K562 (cell line): Measurements from ENCODE around the gene CNIH3. TPM values are rescaled to one million over a fixed set of nuclear protein-coding genes. Genes with fewer than 3 reads are reported as not detected.

Experiments
- ATAC-seq: fragments of 200-7000 bp; cut with Tn5 transposase; 3 replicates; pipeline ENCODE4 v1.9.1; 2020; ENCODE audit warnings: moderate library complexity
- BruUV-seq: library from RNA; stranded (reverse); fragments of 400-500 nt; replicated peaks from 2 replicates; lab custom pipeline; 2021; lab: Mats Ljungman, UMichigan
- CTCF ChIA-PET: fragments of 300-600 bp; formaldehyde crosslinking; extraction: SDS; loops from one replicate; lab custom pipeline; 2021; ENCODE audit warnings: low intra/inter-chr PET ratio; lab: Yijun Ruan, JAX
- POLR2A ChIA-PET: fragments of 300-600, 350-650 bp; sonication (Branson Sonifier 250); formaldehyde crosslinking; extraction: SDS; loops from one replicate; lab custom pipeline; 2021; ENCODE audit warnings: antibody characterized with exemption, inconsistent platforms; lab: Yijun Ruan, JAX
- DNase-seq, 4 experiments: peaks; one replicate each; pipeline versions ENCODE4 v3.0.0 to v3.0.0-alpha.2; 2011 to 2018; ENCODE audit warnings: low spot score in 3 of 4, mixed read lengths in 3 of 4; ENCODE audit errors: extremely low read depth in 1 of 4
- FAIRE-seq: peaks from 2 replicates; lab custom pipeline; 2011; peaks lifted over from hg19 to GRCh38; lab: Jason Lieb, UNC
- H2AFZ ChIP-seq: 2 replicates; pipeline ENCODE4 v1.6.0; 2011; ENCODE audit warnings: low read depth, low read length, control low read depth, inconsistent platforms
- H3K27ac ChIP-seq: fragments of 200-600 bp; 3 replicates; pipeline ENCODE4 v1.8.0; 2011; ENCODE audit warnings: low read depth, mild to moderate bottlenecking, control low read depth, inconsistent platforms, low read length, moderate library complexity, mixed read lengths; ENCODE audit errors: extremely low read depth
- H3K27me3 ChIP-seq, 2 experiments: fragments of 300-600 bp in 1 of 2; 2 replicates in 1 of 2; 3 replicates in 1 of 2; pipeline versions ENCODE4 v1.6.0 to v1.8.0; 2011; ENCODE audit warnings: inconsistent platforms in 2 of 2, low read length in 2 of 2, mild to moderate bottlenecking in 1 of 2, mixed read lengths in 1 of 2, moderate library complexity in 1 of 2; ENCODE audit not compliant: control insufficient read depth in 2 of 2, insufficient read depth in 2 of 2
- H3K36me3 ChIP-seq: fragments of 300-600 bp; 3 replicates; pipeline ENCODE4 v1.8.0; 2011; ENCODE audit warnings: mild to moderate bottlenecking, low read length, inconsistent platforms; ENCODE audit not compliant: control insufficient read depth, insufficient read depth
- H3K4me1 ChIP-seq, 2 experiments: fragments of 200-600 bp in 1 of 2; replicated peaks in 1 of 2; 2 replicates in 1 of 2; 3 replicates in 1 of 2; pipeline versions ENCODE4 v1.5.1 to v1.8.0; 2011; ENCODE audit warnings: inconsistent platforms in 2 of 2, low read length in 2 of 2, mild to moderate bottlenecking in 1 of 2, mixed read lengths in 1 of 2, moderate library complexity in 1 of 2; ENCODE audit not compliant: control insufficient read depth in 2 of 2, insufficient read depth in 2 of 2
- H3K4me2 ChIP-seq: 2 replicates; pipeline ENCODE4 v1.6.1; 2011; ENCODE audit warnings: low read length, control low read depth, inconsistent platforms, mixed read lengths; ENCODE audit not compliant: insufficient read depth
- H3K4me3 ChIP-seq: fragments of 200-600 bp; sonication (generic), shearing (Covaris generic); 2 replicates; pipeline ENCODE4 v1.5.1; 2016; ENCODE audit warnings: control low read depth, inconsistent platforms
- H3K79me2 ChIP-seq: fragments of 200-600 bp; 3 replicates; pipeline ENCODE4 v1.8.0; 2011; ENCODE audit warnings: low read length, inconsistent platforms; ENCODE audit not compliant: control insufficient read depth, insufficient read depth
- H3K9ac ChIP-seq, 2 experiments: 2 replicates each; pipeline versions ENCODE4 v1.6.0 to v1.6.1; 2011; ENCODE audit warnings: low read depth in 2 of 2, low read length in 2 of 2, control low read depth in 1 of 2, inconsistent platforms in 1 of 2, mild to moderate bottlenecking in 1 of 2, mixed read lengths in 1 of 2; ENCODE audit not compliant: insufficient read depth in 1 of 2
- H3K9me1 ChIP-seq: one replicate; pipeline ENCODE4 v1.6.0; 2011; ENCODE audit warnings: inconsistent platforms, mild to moderate bottlenecking, low read length, moderate library complexity; ENCODE audit not compliant: control insufficient read depth, insufficient read depth
- H3K9me3 ChIP-seq: replicated peaks from 2 replicates; pipeline ENCODE4 v1.5.1; 2011; ENCODE audit warnings: low read depth, low read length, inconsistent platforms; ENCODE audit not compliant: control insufficient read depth, insufficient read depth
- H4K20me1 ChIP-seq: replicated peaks from 2 replicates; pipeline ENCODE4 v1.6.1; 2011; ENCODE audit warnings: low read length, inconsistent platforms, mixed read lengths; ENCODE audit not compliant: control insufficient read depth, insufficient read depth
- HDGF ChIP-seq: fragments of 450-650 bp; IDR thresholded peaks from 2 replicates; pipeline ENCODE4 v1.6.1; 2016
- MAFF ChIP-seq: IDR thresholded peaks from 2 replicates; pipeline ENCODE4 v1.6.1; 2012; ENCODE audit warnings: low read length, improper control_type of control experiment
- NR2C2 ChIP-seq, 2 experiments: fragments of 200-800 bp in 1 of 2; sonication (Bioruptor generic) in 1 of 2; sonication (generic) in 1 of 2; formaldehyde crosslinking in 1 of 2; IDR thresholded peaks; 2 replicates each; pipeline versions ENCODE4 v1.6.1 to v1.8.0; 2016 to 2022; ENCODE audit warnings: mild to moderate bottlenecking in 1 of 2, missing compliant biosample characterization in 1 of 2, missing genetic modification characterization in 1 of 2, missing genetic modification reagents in 1 of 2
- PRMT5 ChIP-seq: sonication (generic); formaldehyde crosslinking; IDR thresholded peaks from 2 replicates; pipeline ENCODE4 v1.5.0; 2020; ENCODE audit warnings: missing genetic modification reagents
- RBFOX2 ChIP-seq: fragments of 200-400 bp; formaldehyde crosslinking; IDR thresholded peaks from 2 replicates; pipeline ENCODE4 v1.6.1; 2017; ENCODE audit warnings: low read depth, mild to moderate bottlenecking, low read length, moderate library complexity
- THRAP3 ChIP-seq: fragments of 450-650 bp; IDR thresholded peaks from 2 replicates; pipeline ENCODE4 v1.6.1; 2016; ENCODE audit warnings: mild to moderate bottlenecking, inconsistent platforms, borderline replicate concordance
- ZFP1 ChIP-seq: fragments of 450-650 bp; formaldehyde crosslinking; IDR thresholded peaks from 2 replicates; pipeline ENCODE4 v1.4.0; 2020; ENCODE audit warnings: mild to moderate bottlenecking, mixed read lengths
- WGBS: fragments of 100-300 bp; shearing (Covaris generic); methylation state at CpG from one replicate; pipeline ENCODE4 v1.1.6; 2016; ENCODE audit warnings: low coverage, mixed read lengths; ENCODE audit not compliant: insufficient coverage; ENCODE audit errors: missing lambda C conversion rate; 5-methylcytosine and 5-hydroxymethylcytosine counted together
- in situ Hi-C: fragments of 300-500 bp; cut with MboI; formaldehyde crosslinking; loops from 4 replicates; pipeline ENCODE4 v1.15.0; 2018; ENCODE audit warnings: inconsistent platforms, mixed read lengths
- intact Hi-C: fragments of 100-400 bp; cut with micrococcal nuclease; formaldehyde crosslinking; loops from 2 replicates; pipeline ENCODE4 v1.14.2; 2022
- polyA plus RNA-seq, 8 experiments: library from polyadenylated mRNA; depleted of rRNA in 4 of 8; stranded (reverse) in 5 of 8; unstranded in 3 of 8; fragments of >200 nt; fragmentation: Nextera tagmentation in 2 of 8; fragmentation: Illumina TruSeq in 1 of 8; extraction: Ambion mirVana in 2 of 8; extraction: Trizol in 1 of 8; gene quantifications; 2 replicates each; pipeline versions ENCODE4 v1.2.1 to v1.2.3, GENCODE V29; 2011 to 2014; ENCODE audit warnings: inconsistent platforms in 1 of 8, missing spikeins in 1 of 8
- total RNA-seq, 7 experiments: library from RNA; depleted of rRNA in 6 of 7; stranded (reverse); fragments of >200 nt in 6 of 7; fragmentation: Illumina TruSeq in 2 of 7; extraction: Trizol in 2 of 7; gene quantifications; 2 replicates each; pipeline versions ENCODE4 v1.2.1 to v1.2.3, GENCODE V29; 2011 to 2021; ENCODE audit warnings: low replicate concordance in 1 of 7
- TF ChIP-seq, protein P1 (sequence below), 2 experiments: fragments of 450-650 bp; IDR thresholded peaks; 2 replicates each; pipeline ENCODE4 v1.6.1; 2016; ENCODE audit warnings: mild to moderate bottlenecking in 2 of 2, borderline replicate concordance in 1 of 2, low read depth in 1 of 2, moderate library complexity in 1 of 2

Gene CNIH3
- total and polyA plus RNA-seq, 9 of the 15 experiments (the other 6 are each of a cell fraction or from before 2014, with no cell fraction given), result 0.14 to 1.8 (median 0.79) TPM

DNA sequence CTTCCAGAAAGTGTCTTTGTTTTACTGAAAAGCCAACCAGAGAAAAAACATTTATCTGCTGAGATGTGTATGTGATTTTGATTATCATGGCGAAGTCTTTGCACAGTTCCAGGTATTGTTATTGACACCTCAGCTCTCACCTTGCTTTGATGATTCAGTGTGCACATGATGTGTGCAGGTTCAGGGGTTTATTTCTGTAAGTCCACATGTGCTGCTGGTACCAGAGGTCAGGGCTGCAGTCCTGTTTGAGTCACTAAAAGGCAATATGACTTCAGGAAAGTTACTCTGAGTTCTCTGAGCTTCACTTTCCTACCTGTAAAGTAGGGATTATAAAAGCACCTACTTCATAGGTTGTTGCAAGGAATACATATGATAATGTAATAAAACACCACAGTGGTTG lies 97.1 kb downstream of the CNIH3 start:
- no peak for FAIRE-seq
- CTCF ChIA-PET, result no interaction called here
- no TSS peak for BruUV-seq
- no peak overlapping the region for H3K9ac ChIP-seq
- H3K9me3 ChIP-seq, result no peaks in the 10 kb centered on the region
- no peak for ATAC-seq
- no peak for DNase-seq
- no peak overlapping the region for H3K27ac ChIP-seq
- no peak overlapping the region for H2AFZ ChIP-seq
- no peaks in the 10 kb centered on the region for H3K36me3 ChIP-seq
- intact Hi-C loops, result no loop called here
- WGBS, result 0% methylated on average over 1 of the region's 1 CpG
- H3K4me1 ChIP-seq, result no peaks in the 10 kb centered on the region
- H3K4me3 ChIP-seq, result no peak overlapping the region
- H3K79me2 ChIP-seq, result no peaks in the 10 kb centered on the region
- no peak for TF ChIP-seq HDGF
- no peak for TF ChIP-seq THRAP3
- TF ChIP-seq NR2C2 (CRISPR knock-in tag; IDR thresholded peaks at IDR 0.05), result no peak
- TF ChIP-seq NR2C2 (tag; IDR thresholded peaks at IDR 0.05), result no peak
- TF ChIP-seq RBFOX2, result no peak
- TF ChIP-seq ZFP1 (CRISPR knock-in tag), result no peak
- TF ChIP-seq, protein P1, sequence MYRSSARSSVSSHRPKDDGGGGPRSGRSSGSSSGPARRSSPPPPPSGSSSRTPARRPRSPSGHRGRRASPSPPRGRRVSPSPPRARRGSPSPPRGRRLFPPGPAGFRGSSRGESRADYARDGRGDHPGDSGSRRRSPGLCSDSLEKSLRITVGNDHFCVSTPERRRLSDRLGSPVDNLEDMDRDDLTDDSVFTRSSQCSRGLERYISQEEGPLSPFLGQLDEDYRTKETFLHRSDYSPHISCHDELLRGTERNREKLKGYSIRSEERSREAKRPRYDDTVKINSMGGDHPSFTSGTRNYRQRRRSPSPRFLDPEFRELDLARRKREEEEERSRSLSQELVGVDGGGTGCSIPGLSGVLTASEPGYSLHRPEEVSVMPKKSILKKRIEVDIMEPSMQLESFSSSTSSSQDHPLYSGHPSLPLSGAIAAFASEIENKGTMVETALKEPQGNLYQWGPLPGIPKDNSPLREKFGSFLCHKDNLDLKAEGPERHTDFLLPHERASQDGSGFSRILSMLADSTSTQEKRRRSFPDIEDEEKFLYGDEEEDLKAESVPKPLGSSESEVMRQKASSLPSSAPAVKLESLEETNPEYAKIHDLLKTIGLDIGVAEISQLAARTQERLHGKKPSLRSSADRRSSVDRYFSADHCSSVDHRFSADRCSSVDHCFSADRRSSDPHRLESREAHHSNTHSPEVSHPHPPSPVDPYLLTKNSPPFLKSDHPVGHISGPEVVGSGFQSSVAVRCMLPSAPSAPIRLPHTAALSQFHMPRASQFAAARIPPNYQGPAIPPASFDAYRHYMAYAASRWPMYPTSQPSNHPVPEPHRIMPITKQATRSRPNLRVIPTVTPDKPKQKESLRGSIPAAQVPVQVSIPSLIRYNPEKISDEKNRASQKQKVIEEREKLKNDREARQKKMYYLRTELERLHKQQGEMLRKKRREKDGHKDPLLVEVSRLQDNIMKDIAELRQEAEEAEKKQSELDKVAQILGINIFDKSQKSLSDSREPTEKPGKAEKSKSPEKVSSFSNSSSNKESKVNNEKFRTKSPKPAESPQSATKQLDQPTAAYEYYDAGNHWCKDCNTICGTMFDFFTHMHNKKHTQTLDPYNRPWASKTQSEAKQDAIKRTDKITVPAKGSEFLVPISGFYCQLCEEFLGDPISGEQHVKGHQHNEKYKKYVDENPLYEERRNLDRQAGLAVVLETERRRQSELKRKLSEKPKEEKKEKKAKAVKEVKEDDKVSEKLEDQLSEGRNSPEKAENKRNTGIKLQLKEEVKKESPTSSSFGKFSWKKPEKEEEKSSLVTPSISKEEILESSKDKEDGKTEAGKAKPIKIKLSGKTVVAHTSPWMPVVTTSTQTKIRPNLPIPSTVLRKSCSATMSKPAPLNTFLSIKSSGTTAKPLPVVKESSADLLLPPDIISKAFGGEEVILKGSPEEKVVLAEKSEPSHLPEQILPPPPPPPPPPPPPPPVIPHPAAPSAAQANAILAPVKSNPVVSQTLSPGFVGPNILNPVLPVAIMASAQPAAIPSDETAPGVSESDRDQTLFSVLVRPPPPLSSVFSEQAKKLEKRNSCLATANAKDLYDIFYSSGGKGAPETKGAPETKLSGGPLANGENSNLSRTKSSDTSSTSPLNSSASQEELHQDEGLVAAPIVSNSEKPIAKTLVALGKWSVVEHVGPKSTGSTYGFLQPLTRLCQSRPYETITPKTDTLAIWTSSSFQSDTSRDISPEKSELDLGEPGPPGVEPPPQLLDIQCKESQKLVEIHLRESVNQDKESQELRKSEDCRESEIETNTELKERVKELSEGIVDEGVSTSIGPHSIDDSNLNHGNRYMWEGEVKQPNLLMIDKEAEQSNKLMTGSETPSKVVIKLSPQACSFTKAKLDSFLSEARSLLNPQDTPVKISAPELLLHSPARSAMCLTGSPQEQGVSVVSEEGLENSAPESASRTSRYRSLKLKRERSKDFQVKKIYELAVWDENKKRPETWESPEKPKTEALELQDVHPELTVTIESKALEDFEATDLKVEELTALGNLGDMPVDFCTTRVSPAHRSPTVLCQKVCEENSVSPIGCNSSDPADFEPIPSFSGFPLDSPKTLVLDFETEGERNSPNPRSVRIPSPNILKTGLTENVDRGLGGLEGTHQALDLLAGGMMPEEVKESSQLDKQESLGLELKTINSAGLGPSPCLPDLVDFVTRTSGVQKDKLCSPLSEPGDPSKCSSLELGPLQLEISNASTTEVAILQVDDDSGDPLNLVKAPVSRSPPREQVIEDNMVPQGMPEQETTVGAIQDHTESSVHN (IDR thresholded peaks at IDR 0.05; ENCODE audit: borderline replicate concordance in 1 of 2, low read depth in 1 of 2), result no peak
- TF ChIP-seq PRMT5 (CRISPR knock-in tag), result no peak
- no peak for TF ChIP-seq MAFF
- TF ChIP-seq, all 486 proteins: peak for 0
- Histone ChIP-seq H3K9me1 (no peaks in the 10 kb centered on the region), H3K27me3 (peaks cover 5 to 28% of the 10 kb centered on the region in 2 experiments; a peak in 3 of 5 replicates), H4K20me1 (no peaks in the 10 kb centered on the region), H3K4me2 (no peak overlapping the region)
- in situ Hi-C loops, result no loop called here
- POLR2A ChIA-PET, result interaction anchor here (0.6 to 1.4 kb wide), 3 partner anchors 10 to 138 kb away, joined by 3 to 6 read pairs (median 3); no protein-coding TSS in a partner anchor
